ENCODE measurements around the gene DRAM1. TPM values are rescaled to one million over a fixed set of nuclear protein-coding genes. Genes with fewer than 3 reads are reported as not detected.

Gene DRAM1
- total RNA-seq, 1 experiment from 2014 or later, result 6.5 TPM

- Mint-ChIP-seq H3K27me3 (ENCODE audit: low read depth) (no peaks in the 10 kb centered on the region; the same call in 1 of the 2 replicates), H3K36me3 (ENCODE audit: insufficient read depth in 1 of 3, low read depth in 3 of 3) (peaks cover 0 to 2% (median 0%) of the 10 kb centered on the region in 3 experiments; a peak in 1 of 7 replicates), H3K27ac (no peak overlapping the region), H3K4me1 (peaks cover 0 to 3% of the 10 kb centered on the region in 2 experiments; a peak in 3 of 4 replicates), H3K9me3 (no peaks in the 10 kb centered on the region), H3K4me3 (no peak overlapping the region)
- no peak overlapping the region for H3K18ac ChIP-seq (ENCODE audit: insufficient read length, low read depth, low read length)
- H3K23me2 ChIP-seq (ENCODE audit: insufficient read length, low read depth, low read length, poor library complexity, severe bottlenecking), result no peaks in the 10 kb centered on the region
- no peak overlapping the region for H2BK15ac ChIP-seq (ENCODE audit: low read depth, low read length)
- no peak overlapping the region for H2BK120ac ChIP-seq (ENCODE audit: low read depth, low read length, poor library complexity, severe bottlenecking)
- no peak overlapping the region for H3K56ac ChIP-seq (ENCODE audit: insufficient read length, low read depth, low read length)
- H3K4me1 ChIP-seq (ENCODE audit: insufficient read depth, low read length), result no peaks in the 10 kb centered on the region; the same call in 1 of the 2 replicates
- H2BK20ac ChIP-seq (ENCODE audit: low read depth, low read length, poor library complexity, severe bottlenecking), result no peak overlapping the region
- H4K5ac ChIP-seq (ENCODE audit: insufficient read length, low read depth, low read length), result no peak overlapping the region
- no peak overlapping the region for H4K8ac ChIP-seq (replicated peaks; ENCODE audit: insufficient read length, low read depth, low read length)
- H3K79me2 ChIP-seq (ENCODE audit: insufficient read depth, low read length), result no peaks in the 10 kb centered on the region
- no peak overlapping the region for H3K4me2 ChIP-seq (ENCODE audit: insufficient read depth, insufficient read length, low read length)
- DNase-seq, result no peak
- no peaks in the 10 kb centered on the region for H3K9me3 ChIP-seq (ENCODE audit: control insufficient read depth, low read depth, low read length)
- no peak overlapping the region for H2BK5ac ChIP-seq (ENCODE audit: insufficient read length, low read length)
- H4K20me1 ChIP-seq (ENCODE audit: control insufficient read depth, insufficient read depth, insufficient read length), result no peaks in the 10 kb centered on the region
- H3K14ac ChIP-seq (ENCODE audit: insufficient read depth, low read length), result no peak overlapping the region
- H3T11ph ChIP-seq (ENCODE audit: low read length), result no peak overlapping the region
- WGBS (ENCODE audit: extremely low coverage, insufficient read length, low lambda C conversion rate), result no CpG with 5 or more reads among the region's 8 CpGs
- H3K23ac ChIP-seq (ENCODE audit: insufficient read length, low read depth, low read length), result no peak overlapping the region
- no peaks in the 10 kb centered on the region for H3K27me3 ChIP-seq (ENCODE audit: insufficient read depth, low read length)
- no peak overlapping the region for H2AK5ac ChIP-seq (ENCODE audit: insufficient read length, low read length)
- H2BK12ac ChIP-seq (ENCODE audit: insufficient read length, low read depth, low read length), result no peak overlapping the region
- no peak overlapping the region for H3K9ac ChIP-seq (ENCODE audit: extremely low read depth, insufficient read length, low read length)
- no peak overlapping the region for H3K4ac ChIP-seq (ENCODE audit: low read depth, low read length)
- no peak overlapping the region for H4K91ac ChIP-seq (ENCODE audit: insufficient read length, low read depth, low read length)
- H3K79me1 ChIP-seq (ENCODE audit: insufficient read depth, low read depth, low read length, poor library complexity, severe bottlenecking), result no peaks in the 10 kb centered on the region
- H3K27ac ChIP-seq (ENCODE audit: insufficient read length, low read depth, low read length), result no peak overlapping the region
- no peak overlapping the region for H2AFZ ChIP-seq (ENCODE audit: low read length)
- no peak for TF ChIP-seq CTCF (conservative IDR thresholded peaks at IDR 0.05)
Observed at GRCh38 chr12:101902641-101903040, 25.3 kb downstream of the DRAM1 start.
